Lung (tissue), 12 donors: ENCODE data around the gene WDSUB1. TPM values are rescaled to one million over a fixed set of nuclear protein-coding genes. Genes with fewer than 3 reads are reported as not detected.

Experiments
- ATAC-seq: fragments of 200-7000 bp; cut with Tn5 transposase; one replicate; pipeline ENCODE4 v1.9.1; 2020; ENCODE audit warnings: moderate number of reproducible peaks; ENCODE audit not compliant: insufficient read depth, low FRiP score
- DNase-seq, 3 donors: peaks; one replicate each; pipeline ENCODE4 v3.0.0-alpha.2; 2013 to 2017
- H3K27ac ChIP-seq, 2 donors: one replicate each; pipeline ENCODE4 v1.5.1; 2013; ENCODE audit warnings: mild to moderate bottlenecking in 2 of 2, moderate library complexity in 2 of 2, control low read depth in 1 of 2, inconsistent platforms in 1 of 2, low read depth in 1 of 2, low read length in 1 of 2
- H3K27me3 ChIP-seq, 3 donors: one replicate each; pipeline ENCODE4 v1.5.1; 2013; ENCODE audit warnings: low read length in 2 of 3; ENCODE audit not compliant: control insufficient read depth in 3 of 3, insufficient read depth in 3 of 3
- H3K36me3 ChIP-seq, 4 donors: one replicate each; pipeline ENCODE4 v1.5.1; 2013; ENCODE audit warnings: low read length in 4 of 4, mild to moderate bottlenecking in 1 of 4, moderate library complexity in 1 of 4; ENCODE audit not compliant: control insufficient read depth in 4 of 4, insufficient read depth in 4 of 4
- H3K4me1 ChIP-seq, 5 donors: one replicate each; pipeline ENCODE4 v1.5.1; 2013; ENCODE audit warnings: low read length in 5 of 5, mild to moderate bottlenecking in 2 of 5, moderate library complexity in 1 of 5; ENCODE audit not compliant: control insufficient read depth in 5 of 5, insufficient read depth in 5 of 5
- H3K4me3 ChIP-seq: one replicate; pipeline ENCODE4 v1.5.1; 2013; ENCODE audit warnings: mild to moderate bottlenecking, control low read depth, moderate library complexity
- H3K9ac ChIP-seq, 2 donors: one replicate each; pipeline ENCODE4 v1.5.1; 2013; ENCODE audit warnings: low read length in 2 of 2, control low read depth in 1 of 2; ENCODE audit not compliant: insufficient read depth in 1 of 2
- H3K9me3 ChIP-seq, 4 donors: one replicate each; pipeline ENCODE4 v1.5.1; 2013; ENCODE audit warnings: low read length in 3 of 4, mild to moderate bottlenecking in 1 of 4, moderate library complexity in 1 of 4; ENCODE audit not compliant: control insufficient read depth in 4 of 4, insufficient read depth in 3 of 4
- CTCF ChIP-seq: IDR thresholded peaks from 2 replicates; pipeline ENCODE4 v1.5.1; 2012; ENCODE audit warnings: mild to moderate bottlenecking; ENCODE audit errors: control extremely low read depth, extremely low read depth
- WGBS, 2 donors: extraction: QIAGEN DNeasy Blood & Tissue Kit; methylation state at CpG; one replicate each; pipeline ENCODE4 v1.1.7; 2013; 5-methylcytosine and 5-hydroxymethylcytosine counted together
- polyA plus RNA-seq, 2 donors: library from polyadenylated mRNA; stranded (reverse); fragments of 200-250 nt; gene quantifications; one replicate each; pipeline ENCODE4 v1.2.1, GENCODE V29; 2013
- total RNA-seq, 2 donors: library from RNA; depleted of rRNA in 1 of 2; stranded (reverse); fragments of >200 nt in 1 of 2; gene quantifications; one replicate each; pipeline ENCODE4 v1.2.1, GENCODE V29; 2014 to 2021
- donor health status: control.
- donor health status: control.
- donor health status: Bipolar disorder and iron deficiency.
- donor health status: healthy.
- donor health status: DM: yes; HTN: yes; CAD: no.

WDSUB1 gene
- total and polyA plus RNA-seq, 4 donors: 7.7 to 18.3 (median 9.8) TPM

GRCh38 chr2:159317392-159318088 lies 31.0 kb upstream of the WDSUB1 start:
- H3K27me3 ChIP-seq: no peaks in the 10 kb centered on the region
- DNase-seq (no peak), ATAC-seq (no peak)
- no peak overlapping the region for H3K9ac ChIP-seq
- 83 to 86% methylated on average over 3 of the region's 3 CpGs for WGBS, 2 donors
- H3K4me1 ChIP-seq: no peaks in the 10 kb centered on the region
- no peaks in the 10 kb centered on the region for H3K9me3 ChIP-seq
- H3K27ac ChIP-seq: no peak overlapping the region
- TF ChIP-seq CTCF: no peak
- H3K4me3 ChIP-seq: no peak overlapping the region
- peaks cover 6 to 21% (median 15%) of the 10 kb centered on the region in 4 donors for H3K36me3 ChIP-seq

- DNase-seq (no peak), ATAC-seq (no peak)
- no peaks in the 10 kb centered on the region for H3K27me3 ChIP-seq
- H3K27ac ChIP-seq: no peak overlapping the region
- H3K4me3 ChIP-seq: no peak overlapping the region
- H3K9ac ChIP-seq: no peak overlapping the region
- H3K9me3 ChIP-seq: no peaks in the 10 kb centered on the region
- H3K36me3 ChIP-seq: no peaks in the 10 kb centered on the region
- TF ChIP-seq CTCF: no peak
- H3K4me1 ChIP-seq: no peaks in the 10 kb centered on the region
These were observed 21.4 kb upstream of the WDSUB1 start for GRCh38 chr2:159307942-159308341.

- no peak overlapping the region for H3K4me3 ChIP-seq
- WGBS, 2 donors: 82 to 97% methylated on average over 3 of the region's 3 CpGs
These were observed 14.1 kb upstream of the WDSUB1 start for GRCh38 chr2:159300586-159300985.

More at GRCh38 chr2:159300586-159300985, 14.1 kb upstream of the WDSUB1 start:
- DNase-seq (no peak), ATAC-seq (no peak)
- Histone ChIP-seq H3K27me3 (no peaks in the 10 kb centered on the region), H3K9me3 (no peaks in the 10 kb centered on the region), H3K9ac (no peak overlapping the region), H3K4me1 (no peaks in the 10 kb centered on the region), H3K36me3 (no peaks in the 10 kb centered on the region), H3K27ac (no peak overlapping the region)
- no peak for TF ChIP-seq CTCF
